Neural crest cell (in vitro differentiated cells): ENCODE data around the gene COL23A1. TPM values are rescaled to one million over a fixed set of nuclear protein-coding genes. Genes with fewer than 3 reads are reported as not detected.

ENCODE experiments used
- DNase-seq: peaks from one replicate; pipeline ENCODE4 v3.0.0; 2021; ENCODE audit warnings: low read depth, mixed read lengths, low spot score
- H3K27ac Mint-ChIP-seq: one replicate; pipeline ENCODE4 v1.8.0; 2021; ENCODE audit warnings: mild to moderate bottlenecking, mixed read lengths; ENCODE audit not compliant: unreplicated experiment
- H3K27me3 Mint-ChIP-seq: 2 replicates; pipeline ENCODE4 v1.8.0; 2021; ENCODE audit warnings: low read depth, mild to moderate bottlenecking, mixed read lengths
- H3K36me3 Mint-ChIP-seq: 2 replicates; pipeline ENCODE4 v1.8.0; 2021; ENCODE audit warnings: low read depth, mild to moderate bottlenecking, mixed read lengths
- H3K4me1 Mint-ChIP-seq: 2 replicates; pipeline ENCODE4 v1.8.0; 2021; ENCODE audit warnings: mixed read lengths
- H3K4me3 Mint-ChIP-seq: one replicate; pipeline ENCODE4 v1.8.0; 2021; ENCODE audit warnings: mild to moderate bottlenecking, mixed read lengths
- H3K9me3 Mint-ChIP-seq: 2 replicates; pipeline ENCODE4 v1.8.0; 2021; ENCODE audit warnings: mixed read lengths
- total RNA-seq: library from RNA; stranded (reverse); gene quantifications from 2 replicates; pipeline ENCODE4 v1.2.1, GENCODE V29; 2021
- TF ChIP-seq, protein P1 (sequence below): fragments of 200-600 bp; sonication (generic); conservative IDR thresholded peaks from 2 replicates; pipeline ENCODE4 v1.5.0; 2021; ENCODE audit warnings: antibody characterized with exemption, mild to moderate bottlenecking

COL23A1 gene
- total RNA-seq, 1 donor from 2014 or later = 33.7 TPM

DNA sequence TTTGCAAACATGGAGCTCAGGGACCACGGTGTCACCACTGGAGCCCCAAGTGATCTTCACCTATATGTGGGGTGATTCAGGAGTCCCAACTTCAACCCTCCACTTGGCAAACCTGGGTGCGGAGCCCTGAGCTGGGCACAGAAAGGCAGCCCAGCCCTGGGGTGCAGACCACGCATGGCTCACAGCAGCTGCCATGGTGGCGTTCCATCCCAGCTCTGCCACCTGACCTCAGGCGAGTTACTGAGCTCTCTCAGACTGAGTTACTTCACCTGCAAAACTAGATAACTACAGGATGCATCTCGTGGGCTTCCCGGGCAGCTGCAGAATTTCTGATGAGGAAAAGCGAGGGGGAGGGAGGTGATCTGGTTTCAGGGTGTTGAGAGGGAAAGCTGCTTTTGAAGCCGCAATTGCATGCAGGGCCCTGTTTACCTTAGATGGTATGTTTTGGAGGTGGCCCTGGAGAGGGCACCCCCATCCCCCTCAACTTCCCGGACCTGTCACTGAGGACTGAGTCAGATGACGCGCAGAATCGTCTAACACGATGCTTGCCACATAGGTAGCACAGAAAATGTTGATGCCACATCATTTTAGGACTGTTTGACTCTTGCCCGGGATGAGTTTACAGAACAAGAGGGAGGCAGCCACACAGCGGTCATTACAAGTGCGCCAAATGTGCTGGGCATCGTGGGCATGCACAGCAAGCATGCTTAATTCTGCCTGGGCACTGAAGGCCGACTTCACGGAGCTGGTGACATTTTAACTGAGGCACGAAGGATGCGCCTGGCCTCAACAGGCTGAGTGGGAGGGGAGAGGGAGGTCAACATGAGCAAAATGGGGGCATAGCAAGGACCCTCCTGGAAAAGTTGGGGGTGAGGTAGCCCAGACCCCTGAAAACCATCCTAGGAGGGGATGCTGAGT, 154.6 kb downstream of the COL23A1 start:
- peak overlapping the region; percentile 50 for H3K27ac Mint-ChIP-seq
- H3K4me1 Mint-ChIP-seq = peaks cover 30% of the 10 kb centered on the region
- peak overlapping the region; percentile 20 for H3K4me3 Mint-ChIP-seq
- H3K9me3 Mint-ChIP-seq = no peaks in the 10 kb centered on the region
- no peak for DNase-seq
- peaks cover 7% of the 10 kb centered on the region for H3K36me3 Mint-ChIP-seq
- TF ChIP-seq, protein P1, sequence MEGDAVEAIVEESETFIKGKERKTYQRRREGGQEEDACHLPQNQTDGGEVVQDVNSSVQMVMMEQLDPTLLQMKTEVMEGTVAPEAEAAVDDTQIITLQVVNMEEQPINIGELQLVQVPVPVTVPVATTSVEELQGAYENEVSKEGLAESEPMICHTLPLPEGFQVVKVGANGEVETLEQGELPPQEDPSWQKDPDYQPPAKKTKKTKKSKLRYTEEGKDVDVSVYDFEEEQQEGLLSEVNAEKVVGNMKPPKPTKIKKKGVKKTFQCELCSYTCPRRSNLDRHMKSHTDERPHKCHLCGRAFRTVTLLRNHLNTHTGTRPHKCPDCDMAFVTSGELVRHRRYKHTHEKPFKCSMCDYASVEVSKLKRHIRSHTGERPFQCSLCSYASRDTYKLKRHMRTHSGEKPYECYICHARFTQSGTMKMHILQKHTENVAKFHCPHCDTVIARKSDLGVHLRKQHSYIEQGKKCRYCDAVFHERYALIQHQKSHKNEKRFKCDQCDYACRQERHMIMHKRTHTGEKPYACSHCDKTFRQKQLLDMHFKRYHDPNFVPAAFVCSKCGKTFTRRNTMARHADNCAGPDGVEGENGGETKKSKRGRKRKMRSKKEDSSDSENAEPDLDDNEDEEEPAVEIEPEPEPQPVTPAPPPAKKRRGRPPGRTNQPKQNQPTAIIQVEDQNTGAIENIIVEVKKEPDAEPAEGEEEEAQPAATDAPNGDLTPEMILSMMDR = no peak
- no peaks in the 10 kb centered on the region for H3K27me3 Mint-ChIP-seq

DNA sequence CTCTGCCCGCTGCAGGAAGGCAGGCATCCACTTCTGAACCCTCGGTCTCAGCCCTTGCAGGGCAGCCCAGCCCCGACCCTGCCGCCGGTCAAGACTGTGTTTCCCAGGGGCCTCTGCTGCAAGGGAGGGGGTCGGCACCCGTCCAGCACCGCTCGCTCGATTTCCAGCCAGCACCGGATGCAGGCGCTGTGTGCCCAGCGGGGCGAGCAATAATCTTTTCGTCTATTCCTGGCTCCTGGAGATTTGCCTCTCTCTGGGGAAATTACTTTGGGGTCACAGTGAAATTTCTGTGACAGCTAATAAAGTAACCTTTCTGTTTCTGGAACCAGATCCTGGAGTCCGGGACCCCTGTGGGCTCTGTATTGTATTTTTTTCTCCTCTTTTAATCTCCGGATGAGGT, 155.3 kb downstream of the COL23A1 start:
- H3K27ac Mint-ChIP-seq = peak overlapping the region; percentile 50
- H3K4me1 Mint-ChIP-seq = peaks cover 38% of the 10 kb centered on the region
- TF ChIP-seq, protein P1 = no peak
- no peak for DNase-seq
- H3K4me3 Mint-ChIP-seq = no peak overlapping the region
- H3K36me3 Mint-ChIP-seq = peaks cover 7% of the 10 kb centered on the region
- H3K9me3 Mint-ChIP-seq = no peaks in the 10 kb centered on the region
- H3K27me3 Mint-ChIP-seq = no peaks in the 10 kb centered on the region

DNA sequence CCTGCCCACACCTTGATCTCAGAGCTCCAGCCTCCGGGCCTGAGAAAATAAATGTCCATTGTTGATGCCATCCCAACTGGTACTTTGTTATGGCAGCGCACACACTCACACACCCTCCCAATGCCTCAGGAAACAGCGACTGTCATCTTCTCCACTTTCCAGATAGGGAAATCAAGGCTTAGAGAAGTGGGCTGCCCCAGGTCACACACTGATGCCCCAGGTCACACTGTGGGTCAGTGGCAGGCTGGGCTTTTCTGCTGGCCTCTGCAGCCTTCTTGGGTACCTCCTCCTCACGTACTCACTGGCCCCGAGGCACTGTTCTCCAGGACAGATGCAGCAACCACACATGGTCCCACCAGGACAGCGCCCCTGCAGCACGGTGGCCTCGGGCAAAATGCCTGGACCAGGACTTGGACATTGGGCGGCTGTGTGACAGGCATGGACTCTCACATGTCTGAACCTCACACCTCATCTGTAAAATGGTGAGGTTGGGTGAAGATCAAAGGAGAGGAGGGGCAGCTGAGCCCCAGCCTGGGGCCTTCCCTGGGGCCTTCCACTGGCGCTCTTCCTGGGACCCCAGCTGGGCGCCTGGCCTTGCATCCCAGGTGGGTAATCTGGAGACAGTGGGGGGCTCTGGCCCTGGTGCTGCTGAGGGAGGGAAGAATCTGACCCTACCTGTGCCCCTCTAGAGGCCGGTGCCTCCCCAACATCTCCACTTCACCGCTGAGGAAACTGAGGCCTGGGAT, 156.0 kb downstream of the COL23A1 start:
- TF ChIP-seq, protein P1 = no peak
- Mint-ChIP-seq H3K36me3 (peaks cover 7% of the 10 kb centered on the region), H3K4me3 (no peak overlapping the region), H3K27ac (no peak overlapping the region), H3K27me3 (no peaks in the 10 kb centered on the region), H3K4me1 (peaks cover 44% of the 10 kb centered on the region), H3K9me3 (no peaks in the 10 kb centered on the region)
- no peak for DNase-seq

DNA sequence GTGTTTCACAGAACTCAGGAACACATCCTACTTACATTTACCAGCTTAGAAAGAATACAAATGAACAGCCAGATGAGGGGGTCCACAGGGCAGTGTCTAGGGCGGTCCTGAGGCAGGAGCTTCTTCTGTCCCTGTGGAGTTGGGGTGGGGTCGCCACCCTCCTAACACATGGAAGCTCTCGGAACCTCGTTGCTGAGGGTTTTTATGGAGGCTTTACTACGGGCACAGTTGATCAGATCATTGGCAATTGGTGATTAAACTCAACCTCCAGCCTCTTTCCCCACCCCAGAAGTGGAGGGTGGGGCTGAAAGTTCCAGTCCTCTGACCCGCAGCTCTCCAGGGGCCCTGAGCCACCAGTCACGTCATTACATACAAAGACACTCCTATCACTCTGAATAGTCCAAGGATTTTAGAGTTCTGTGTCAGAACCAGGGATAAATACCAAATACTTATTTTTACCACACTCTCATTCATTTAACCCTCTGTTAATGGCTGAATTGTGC, 156.9 kb downstream of the COL23A1 start:
- peaks cover 7% of the 10 kb centered on the region for H3K36me3 Mint-ChIP-seq
- TF ChIP-seq, protein P1 = no peak
- no peak for DNase-seq
- H3K4me1 Mint-ChIP-seq = peaks cover 52% of the 10 kb centered on the region
- H3K27me3 Mint-ChIP-seq = no peaks in the 10 kb centered on the region
- H3K9me3 Mint-ChIP-seq = no peaks in the 10 kb centered on the region
- H3K27ac Mint-ChIP-seq = peak overlapping the region; percentile 2
- no peak overlapping the region for H3K4me3 Mint-ChIP-seq

DNA sequence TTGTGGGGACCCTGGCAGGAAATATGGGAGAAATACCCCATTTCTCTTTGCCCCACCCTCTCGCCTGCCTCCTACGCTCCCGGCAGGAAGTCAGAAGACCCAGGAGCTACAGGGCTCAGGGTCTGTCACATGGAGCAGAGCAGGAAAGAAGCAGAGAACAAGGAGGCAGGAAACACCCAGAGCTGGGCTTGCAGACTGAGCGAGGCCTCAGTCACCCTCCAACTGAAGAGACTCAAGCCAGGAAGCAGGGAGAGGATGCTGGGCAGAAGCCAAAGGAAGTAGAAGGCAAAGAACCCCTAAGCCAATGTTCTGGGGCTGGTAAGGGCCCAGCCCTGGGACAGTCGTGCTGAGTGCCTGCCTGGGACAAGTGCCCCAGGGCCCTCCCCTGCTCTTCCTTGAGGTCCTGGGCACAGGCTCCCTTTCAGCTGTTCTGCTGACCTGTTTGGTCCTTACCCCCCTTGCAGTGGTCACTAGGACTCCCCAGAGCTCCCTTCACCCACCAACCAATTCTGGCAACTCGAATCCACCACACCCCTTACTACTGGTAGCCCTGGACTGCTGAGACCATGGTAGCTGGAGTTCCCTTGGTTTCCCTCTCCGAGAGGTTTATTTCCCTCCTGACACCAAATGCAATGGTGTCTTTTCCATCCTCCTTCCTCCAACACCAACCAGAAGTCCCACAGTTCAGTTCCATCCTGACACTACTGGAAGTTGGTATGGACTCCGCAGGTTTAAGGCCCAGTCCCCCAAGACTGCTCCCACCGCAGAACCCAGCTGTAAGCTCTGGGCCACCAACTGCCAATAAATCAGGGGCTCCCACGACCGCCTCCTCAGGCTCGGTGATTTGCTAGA, 157.5 kb downstream of the COL23A1 start:
- H3K27ac Mint-ChIP-seq = no peak overlapping the region
- no peaks in the 10 kb centered on the region for H3K27me3 Mint-ChIP-seq
- no peaks in the 10 kb centered on the region for H3K9me3 Mint-ChIP-seq
- H3K36me3 Mint-ChIP-seq = peaks cover 7% of the 10 kb centered on the region
- H3K4me3 Mint-ChIP-seq = no peak overlapping the region
- no peak for DNase-seq
- peaks cover 58% of the 10 kb centered on the region for H3K4me1 Mint-ChIP-seq
- TF ChIP-seq, protein P1 = no peak
